Activated CD4-positive, alpha-beta T cell treated with anti-CD3 and anti-CD28 coated beads, Interleukin-2, amount 10 ng/mL, durations not matched to agents 7 days and 5 days (primary cell): ENCODE results near the gene TRIM45. TPM values are rescaled to one million over a fixed set of nuclear protein-coding genes. Genes with fewer than 3 reads are reported as not detected.
"Not testable (repeated sequence)": the region's sequence is repeated elsewhere in the genome, so short reads cannot be mapped to it uniquely, and the experiment has no call there.

Experiments
- CTCF ChIA-PET: fragments of 350-600 bp; sonication (Branson Sonifier 250); formaldehyde crosslinking; loops from one replicate; lab custom pipeline; 2021; ENCODE audit warnings: antibody characterized with exemption; lab: Charles Lee
- POLR2A ChIA-PET: fragments of 350-600 bp; sonication (Branson Sonifier 250); formaldehyde crosslinking; loops from one replicate; lab custom pipeline; 2021; ENCODE audit warnings: antibody characterized with exemption; lab: Charles Lee
- DNase-seq: peaks from one replicate; pipeline ENCODE4 v3.0.0-alpha.2; 2020
- H3K27ac Mint-ChIP-seq: one replicate; pipeline ENCODE4 v1.8.0; 2021; ENCODE audit warnings: mild to moderate bottlenecking, moderate library complexity, mixed read lengths
- H3K27me3 Mint-ChIP-seq: one replicate; pipeline ENCODE4 v1.8.0; 2021; ENCODE audit warnings: mixed read lengths
- H3K36me3 Mint-ChIP-seq: one replicate; pipeline ENCODE4 v1.8.0; 2021; ENCODE audit warnings: low read depth, mixed read lengths
- H3K4me1 Mint-ChIP-seq: one replicate; pipeline ENCODE4 v1.8.0; 2021; ENCODE audit warnings: mixed read lengths
- H3K4me3 Mint-ChIP-seq: one replicate; pipeline ENCODE4 v1.8.0; 2021; ENCODE audit warnings: mild to moderate bottlenecking, moderate library complexity, mixed read lengths
- H3K9me3 Mint-ChIP-seq: one replicate; pipeline ENCODE4 v1.8.0; 2021; ENCODE audit warnings: mixed read lengths
- total RNA-seq, 2 experiments: library from RNA; stranded (reverse); gene quantifications; one replicate each; pipeline ENCODE4 v1.2.3, GENCODE V29; 2021

TRIM45 gene
- total RNA-seq = under 1 TPM; 0.33 to 0.47 TPM

- no peaks in the 10 kb centered on the region for H3K9me3 Mint-ChIP-seq
- peak within 1 kb of the TSS; percentile 76 for H3K4me3 Mint-ChIP-seq
- H3K27me3 Mint-ChIP-seq = peaks cover 20% of the 10 kb centered on the region
- peak; percentile 83 for DNase-seq
- CTCF ChIA-PET = interaction anchor here (1.0 to 2.0 kb wide), 8 partner anchors 8 to 547 kb away, joined by 3 to 8 read pairs (median 3); no protein-coding TSS in a partner anchor
- POLR2A ChIA-PET = no interaction called here
- no peaks in the 10 kb centered on the region for H3K36me3 Mint-ChIP-seq
- no peak within 1 kb of the TSS for H3K27ac Mint-ChIP-seq
- peaks cover 8% of the 10 kb centered on the region for H3K4me1 Mint-ChIP-seq
These were observed at the start of gene TRIM45 for GRCh38 chr1:117121589-117122329. Gene TRIM45, minus strand, starts transcription at chr1:117121749. Its CDS starts 548 bp downstream, at chr1:117121201.

DNA sequence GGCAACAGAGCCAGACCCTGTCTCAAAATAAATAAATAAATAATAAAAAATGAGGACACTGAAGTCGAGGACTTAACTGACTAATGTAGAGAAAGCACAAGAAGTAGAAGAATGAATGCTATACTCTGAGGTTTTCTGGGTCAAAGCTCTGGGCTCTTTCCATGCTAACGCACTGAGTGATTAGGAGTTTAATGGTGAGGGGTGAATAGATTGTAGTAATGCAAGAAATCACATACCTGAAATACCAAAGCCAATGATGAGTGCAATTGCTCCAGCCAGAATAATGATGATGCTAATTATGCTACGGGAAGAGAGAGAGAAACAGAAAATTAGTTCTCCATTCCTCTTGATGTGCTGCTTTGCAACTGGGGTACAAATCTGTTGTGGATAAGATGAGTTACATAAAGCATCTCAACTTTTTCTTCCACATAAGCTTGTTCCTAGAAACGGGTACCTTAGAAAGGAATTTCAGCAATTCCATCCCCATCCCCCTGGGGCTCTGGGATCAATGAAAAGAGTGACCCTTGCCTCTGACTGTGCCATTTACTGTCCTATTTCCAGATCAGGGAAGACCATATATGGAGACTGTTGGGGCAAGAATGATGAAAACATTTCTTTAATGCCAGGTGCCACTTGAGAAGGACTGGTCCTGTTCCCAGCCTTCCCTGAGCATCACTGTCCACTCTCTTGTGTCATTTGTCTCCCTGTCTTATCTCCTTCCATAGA is 48.5 kb upstream of the TRIM45 start:
- POLR2A ChIA-PET = no interaction called here
- DNase-seq = no peak

DNA sequence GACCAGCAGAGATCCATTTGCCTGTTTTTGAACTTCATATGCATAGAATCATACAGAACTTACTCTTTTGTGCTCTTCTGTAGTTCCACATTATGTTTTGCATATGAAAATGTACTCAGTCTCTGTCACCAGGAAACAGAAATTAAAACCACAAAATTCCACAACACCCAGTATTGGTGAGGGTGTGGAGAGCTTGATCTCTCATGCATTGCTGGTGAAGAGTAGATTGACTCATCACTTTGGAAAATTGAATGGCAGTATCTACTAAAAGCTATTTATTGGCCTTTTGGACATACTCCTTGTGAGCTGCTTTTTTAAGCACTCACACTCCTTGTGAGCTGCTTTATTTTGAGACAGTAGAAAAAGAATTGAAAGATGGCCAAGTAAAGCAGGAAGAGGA is 45.9 kb upstream of the TRIM45 start:
- Mint-ChIP-seq H3K9me3 (no peaks in the 10 kb centered on the region), H3K27me3 (peaks cover 11% of the 10 kb centered on the region), H3K4me1 (no peaks in the 10 kb centered on the region), H3K36me3 (no peaks in the 10 kb centered on the region), H3K27ac (no peak overlapping the region), H3K4me3 (no peak overlapping the region)
- CTCF ChIA-PET = no interaction called here
- POLR2A ChIA-PET = no interaction called here
- no peak for DNase-seq

More for the DNA sequence above, 48.5 kb upstream of the TRIM45 start:
- no peaks in the 10 kb centered on the region for H3K4me1 Mint-ChIP-seq
- CTCF ChIA-PET = no interaction called here
- no peak overlapping the region for H3K4me3 Mint-ChIP-seq
- no peaks in the 10 kb centered on the region for H3K36me3 Mint-ChIP-seq
- H3K27me3 Mint-ChIP-seq = peaks cover 9% of the 10 kb centered on the region
- H3K9me3 Mint-ChIP-seq = no peaks in the 10 kb centered on the region
- H3K27ac Mint-ChIP-seq = no peak overlapping the region

GRCh38 chr1:117166076-117166475 is 44.5 kb upstream of the TRIM45 start:
- POLR2A ChIA-PET = no interaction called here
- H3K27ac Mint-ChIP-seq = no peak overlapping the region
- peaks cover 16% of the 10 kb centered on the region for H3K27me3 Mint-ChIP-seq
- no peak overlapping the region for H3K4me3 Mint-ChIP-seq
- H3K4me1 Mint-ChIP-seq = no peaks in the 10 kb centered on the region
- CTCF ChIA-PET = no interaction called here
- DNase-seq = no peak
- no peaks in the 10 kb centered on the region for H3K36me3 Mint-ChIP-seq
- H3K9me3 Mint-ChIP-seq = no peaks in the 10 kb centered on the region

GRCh38 chr1:117164209-117164608 is 42.7 kb upstream of the TRIM45 start:
- POLR2A ChIA-PET = no interaction called here
- no peaks in the 10 kb centered on the region for H3K36me3 Mint-ChIP-seq

DNA sequence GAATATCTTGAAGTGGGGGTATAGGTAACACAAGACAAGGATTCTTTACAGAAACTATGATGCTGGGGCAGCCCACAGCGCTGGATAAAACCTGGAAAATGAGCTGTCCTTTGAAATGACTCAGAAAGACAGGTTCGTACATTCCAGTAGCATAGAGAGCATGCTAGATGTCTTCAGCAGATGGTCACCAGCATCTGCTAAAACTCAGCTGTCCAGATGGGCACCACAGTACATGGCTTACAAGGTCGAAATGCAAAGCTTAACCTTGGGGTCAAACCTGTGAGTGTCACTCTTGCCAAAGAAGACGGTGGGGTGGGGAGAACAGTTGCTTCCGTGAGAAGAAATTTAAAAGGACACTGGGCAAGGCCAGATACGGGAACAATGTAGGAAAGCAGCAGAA is 41.3 kb upstream of the TRIM45 start:
- no peak for DNase-seq
- Mint-ChIP-seq H3K4me3 (no peak overlapping the region), H3K27me3 (peaks cover 17% of the 10 kb centered on the region), H3K9me3 (no peaks in the 10 kb centered on the region), H3K36me3 (no peaks in the 10 kb centered on the region), H3K27ac (no peak overlapping the region), H3K4me1 (no peaks in the 10 kb centered on the region)
- ChIA-PET CTCF (no interaction called here), POLR2A (no interaction called here)

More at GRCh38 chr1:117164209-117164608, 42.7 kb upstream of the TRIM45 start:
- Mint-ChIP-seq H3K27me3 (peaks cover 19% of the 10 kb centered on the region), H3K4me1 (no peaks in the 10 kb centered on the region), H3K27ac (no peak overlapping the region), H3K4me3 (no peak overlapping the region), H3K9me3 (no peaks in the 10 kb centered on the region)
- no peak for DNase-seq
- CTCF ChIA-PET = interaction anchor here (0.9 to 1.9 kb wide), 2 partner anchors 9 to 42 kb away, joined by 3 to 5 read pairs; no protein-coding TSS in a partner anchor

GRCh38 chr1:117161887-117162286 is 40.3 kb upstream of the TRIM45 start:
- POLR2A ChIA-PET = no interaction called here
- H3K36me3 Mint-ChIP-seq = no peaks in the 10 kb centered on the region
- peaks cover 12% of the 10 kb centered on the region for H3K27me3 Mint-ChIP-seq
- no peak overlapping the region for H3K27ac Mint-ChIP-seq
- CTCF ChIA-PET = interaction anchor here (1.1 kb wide), 1 partner anchor 592 kb away, joined by 3 read pairs; no protein-coding TSS in a partner anchor
- H3K4me1 Mint-ChIP-seq = no peaks in the 10 kb centered on the region
- no peak overlapping the region for H3K4me3 Mint-ChIP-seq
- no peak for DNase-seq
- H3K9me3 Mint-ChIP-seq = no peaks in the 10 kb centered on the region

DNA sequence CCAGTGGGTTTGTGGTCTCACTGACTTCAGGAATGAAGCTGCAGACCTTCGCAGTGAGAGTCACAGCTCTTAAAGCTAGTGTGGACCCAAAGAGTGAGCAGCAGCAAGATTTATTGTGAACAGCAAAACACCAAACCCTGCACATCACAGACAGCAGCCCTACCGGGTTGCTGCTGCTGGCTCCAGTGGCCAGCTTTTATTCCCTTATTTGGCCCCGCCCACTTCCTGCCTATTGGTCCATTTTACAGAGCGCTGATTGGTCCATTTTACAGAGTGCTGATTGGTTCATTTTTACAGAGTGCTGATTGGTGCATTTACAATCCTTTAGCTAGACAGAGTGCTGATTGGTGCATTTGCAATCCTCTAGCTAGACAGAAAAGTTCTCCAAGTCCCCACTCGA is 29.8 kb upstream of the TRIM45 start:
- H3K27me3 Mint-ChIP-seq, POLR2A ChIA-PET, H3K4me1 Mint-ChIP-seq, H3K27ac Mint-ChIP-seq, DNase-seq, H3K36me3 Mint-ChIP-seq, H3K9me3 Mint-ChIP-seq, H3K4me3 Mint-ChIP-seq: not testable (repeated sequence)
- CTCF ChIA-PET = interaction anchor here (0.7 kb wide), 1 partner anchor 23 kb away, joined by 3 read pairs; no protein-coding TSS in a partner anchor

- H3K4me3 Mint-ChIP-seq = no peak overlapping the region
- ChIA-PET CTCF (no interaction called here), POLR2A (no interaction called here)
- H3K4me1 Mint-ChIP-seq = no peaks in the 10 kb centered on the region
- H3K36me3 Mint-ChIP-seq = no peaks in the 10 kb centered on the region
- H3K27ac Mint-ChIP-seq = no peak overlapping the region
- no peak for DNase-seq
- H3K9me3 Mint-ChIP-seq = peaks cover 7% of the 10 kb centered on the region
- H3K27me3 Mint-ChIP-seq = peaks cover 8% of the 10 kb centered on the region
These were observed 28.8 kb upstream of the TRIM45 start for GRCh38 chr1:117150316-117150715.

GRCh38 chr1:117147856-117148588 is 26.5 kb upstream of the TRIM45 start:
- Mint-ChIP-seq H3K4me3 (no peak overlapping the region), H3K36me3 (no peaks in the 10 kb centered on the region), H3K4me1 (no peaks in the 10 kb centered on the region), H3K27me3 (peaks cover 8% of the 10 kb centered on the region), H3K27ac (no peak overlapping the region), H3K9me3 (peaks cover 7% of the 10 kb centered on the region)
- POLR2A ChIA-PET = no interaction called here
- no peak for DNase-seq
- CTCF ChIA-PET = interaction anchor here (1.1 kb wide), 1 partner anchor 20 kb away, joined by 3 read pairs; no protein-coding TSS in a partner anchor

DNA sequence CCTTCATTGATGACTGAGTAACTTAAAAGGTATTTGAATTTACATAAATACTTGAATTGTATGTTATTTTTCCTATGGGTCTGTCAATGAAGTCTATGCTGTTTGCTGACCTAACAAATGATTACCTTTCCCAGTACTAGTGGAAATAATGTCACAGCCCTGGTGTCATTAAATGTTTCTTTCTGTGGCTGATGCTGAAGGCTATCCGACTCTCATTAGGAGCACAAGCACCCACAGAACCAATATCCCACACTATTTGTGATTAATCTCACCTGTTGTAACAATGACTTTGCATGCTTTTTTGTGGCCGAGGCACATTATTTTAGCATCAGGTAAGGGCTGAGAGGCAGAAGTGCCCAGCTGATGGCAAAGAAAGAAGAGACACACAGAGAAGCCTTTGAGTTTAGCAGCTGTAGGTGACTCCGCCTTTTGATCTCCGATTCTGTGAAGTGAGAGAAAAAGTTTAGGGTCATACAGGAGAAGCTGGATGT is 25.8 kb upstream of the TRIM45 start:
- H3K4me1 Mint-ChIP-seq = no peaks in the 10 kb centered on the region
- DNase-seq = no peak
- H3K27ac Mint-ChIP-seq = no peak overlapping the region
- ChIA-PET POLR2A (no interaction called here), CTCF (interaction anchor here (1.1 kb wide), 1 partner anchor 19 kb away, joined by 3 read pairs; no protein-coding TSS in a partner anchor)
- H3K27me3 Mint-ChIP-seq = peaks cover 8% of the 10 kb centered on the region
- no peaks in the 10 kb centered on the region for H3K36me3 Mint-ChIP-seq
- H3K4me3 Mint-ChIP-seq = no peak overlapping the region
- H3K9me3 Mint-ChIP-seq = peaks cover 7% of the 10 kb centered on the region

- CTCF ChIA-PET = interaction anchor here (0.6 kb wide), 1 partner anchor 330 kb away, joined by 3 read pairs; no protein-coding TSS in a partner anchor
- no peak for DNase-seq
- no peaks in the 10 kb centered on the region for H3K4me1 Mint-ChIP-seq
- no peak overlapping the region for H3K27ac Mint-ChIP-seq
- H3K36me3 Mint-ChIP-seq = no peaks in the 10 kb centered on the region
- no peak overlapping the region for H3K4me3 Mint-ChIP-seq
- peaks cover 8% of the 10 kb centered on the region for H3K27me3 Mint-ChIP-seq
- POLR2A ChIA-PET = no interaction called here
- H3K9me3 Mint-ChIP-seq = peaks cover 5% of the 10 kb centered on the region
These were observed 25.2 kb upstream of the TRIM45 start for GRCh38 chr1:117146575-117147340.
